Stimulated activated CD4-positive, alpha-beta T cell treated with anti-CD3 and anti-CD28 coated beads, Interleukin-1b, Interleukin-23, amount 100 ng/mL, for 48 hours (primary cell): ENCODE measurements around the gene APOL3.
"Not testable (repeated sequence)": the region's sequence is repeated elsewhere in the genome, so short reads cannot be mapped to it uniquely, and the experiment has no call there.

Experiments used
- DNase-seq: peaks from one replicate; pipeline ENCODE4 v3.0.0-alpha.2; 2020

Gene APOL3

GRCh38 chr22:36156515-36157419 is 3.8 kb downstream of the APOL3 start:
- DNase-seq, result peak; percentile 78

GRCh38 chr22:36156119-36156514 is 4.4 kb downstream of the APOL3 start:
- DNase-seq, result no peak

DNA sequence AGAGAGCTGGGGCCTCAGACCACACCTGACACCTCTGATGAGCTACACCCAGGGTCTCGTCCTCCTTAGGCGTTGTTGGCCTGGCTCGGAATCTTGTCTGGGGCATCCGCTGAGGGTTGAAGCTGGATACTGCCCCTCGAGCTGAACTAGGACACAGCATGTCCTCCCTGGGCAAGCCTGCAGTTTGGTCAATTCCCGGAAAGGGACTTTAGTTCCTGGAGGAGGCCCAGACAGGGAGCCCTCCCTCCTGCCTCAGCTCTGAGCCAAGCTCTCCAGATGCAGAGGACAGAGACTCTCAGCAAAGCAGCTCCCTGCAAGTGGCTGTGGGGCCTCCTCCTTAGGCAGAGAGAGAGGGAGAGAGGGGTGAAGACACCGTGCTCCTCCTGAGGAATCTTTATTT is 4.9 kb downstream of the APOL3 start:
- no peak for DNase-seq

DNA sequence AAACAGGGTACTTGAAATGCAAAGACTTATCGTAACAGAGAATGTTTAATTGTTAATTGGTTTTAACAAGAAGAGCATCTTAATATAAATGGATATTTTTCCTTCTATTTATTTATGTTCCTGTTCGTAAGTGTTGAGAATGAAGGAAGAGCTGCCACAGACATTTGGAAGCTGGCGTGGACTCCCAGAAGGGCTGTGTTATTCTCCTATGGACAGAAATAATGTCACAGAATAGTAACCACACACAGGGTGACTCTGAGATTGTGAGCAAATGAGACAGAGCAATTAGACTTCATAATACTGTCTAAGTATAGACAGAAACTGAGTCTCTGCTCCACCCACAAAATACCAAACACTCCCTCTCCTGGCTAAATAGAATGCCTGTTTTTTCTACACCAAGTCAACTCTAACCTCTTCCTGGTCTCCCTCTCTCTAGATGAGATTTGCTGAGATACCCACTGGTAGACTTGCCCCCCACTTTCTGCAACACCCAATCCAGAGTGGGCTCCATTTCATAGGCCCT is 6.1 kb downstream of the APOL3 start:
- DNase-seq, result no peak

GRCh38 chr22:36153501-36154422 is 6.8 kb downstream of the APOL3 start:
- no peak for DNase-seq

- DNase-seq, result not testable (repeated sequence)
Observed at GRCh38 chr22:36152821-36153220, 7.7 kb downstream of the APOL3 start.

GRCh38 chr22:36152088-36152487 is 8.5 kb downstream of the APOL3 start:
- no peak for DNase-seq

DNA sequence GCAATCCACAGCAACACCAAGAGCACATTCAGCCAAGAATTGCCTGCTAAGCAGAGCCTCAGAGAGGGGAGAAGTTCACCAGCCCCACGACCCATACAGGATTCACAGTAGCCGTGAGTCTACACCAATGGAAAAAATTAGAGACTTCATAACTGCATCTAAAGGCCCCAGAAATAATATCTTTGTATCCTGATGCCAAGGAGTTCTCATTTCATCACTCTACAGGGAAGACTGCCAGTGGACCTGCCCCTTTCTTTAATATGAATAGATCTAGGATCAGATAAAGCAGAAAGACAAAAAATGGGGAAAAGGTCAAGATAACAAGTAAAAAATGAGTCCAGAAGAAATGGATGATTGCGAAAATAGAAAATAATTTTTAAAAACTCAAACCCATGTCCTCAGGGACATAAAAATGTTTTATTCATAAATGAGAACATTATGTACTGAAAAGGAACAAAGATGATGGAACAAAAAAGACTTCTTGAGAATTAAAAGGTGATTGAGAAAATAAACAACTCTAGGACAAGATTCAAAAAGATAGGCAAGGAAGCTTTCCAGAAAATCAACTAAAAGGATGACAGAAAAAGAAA is 9.5 kb downstream of the APOL3 start:
- DNase-seq, result no peak

DNA sequence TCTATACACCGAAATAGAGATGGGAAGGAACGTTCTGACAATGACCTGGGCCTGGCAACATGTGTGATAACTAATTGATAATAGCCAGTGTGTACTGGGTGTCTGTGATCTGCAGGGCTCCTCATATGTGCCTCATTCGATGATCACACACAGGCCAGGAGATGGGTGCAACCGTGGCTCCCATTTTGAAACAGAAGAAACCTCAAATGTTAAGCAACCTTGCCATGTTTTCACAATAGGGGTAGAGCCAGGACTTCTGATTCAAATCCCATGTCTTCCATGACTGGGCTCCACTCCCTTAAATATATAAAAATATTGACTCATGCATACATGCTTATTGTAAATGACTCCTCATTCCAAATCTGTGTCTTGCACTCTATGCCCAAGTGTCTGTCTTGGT is 11.1 kb downstream of the APOL3 start:
- DNase-seq, result no peak

- no peak for DNase-seq
Observed at GRCh38 chr22:36148411-36148810, 12.1 kb downstream of the APOL3 start.

DNA sequence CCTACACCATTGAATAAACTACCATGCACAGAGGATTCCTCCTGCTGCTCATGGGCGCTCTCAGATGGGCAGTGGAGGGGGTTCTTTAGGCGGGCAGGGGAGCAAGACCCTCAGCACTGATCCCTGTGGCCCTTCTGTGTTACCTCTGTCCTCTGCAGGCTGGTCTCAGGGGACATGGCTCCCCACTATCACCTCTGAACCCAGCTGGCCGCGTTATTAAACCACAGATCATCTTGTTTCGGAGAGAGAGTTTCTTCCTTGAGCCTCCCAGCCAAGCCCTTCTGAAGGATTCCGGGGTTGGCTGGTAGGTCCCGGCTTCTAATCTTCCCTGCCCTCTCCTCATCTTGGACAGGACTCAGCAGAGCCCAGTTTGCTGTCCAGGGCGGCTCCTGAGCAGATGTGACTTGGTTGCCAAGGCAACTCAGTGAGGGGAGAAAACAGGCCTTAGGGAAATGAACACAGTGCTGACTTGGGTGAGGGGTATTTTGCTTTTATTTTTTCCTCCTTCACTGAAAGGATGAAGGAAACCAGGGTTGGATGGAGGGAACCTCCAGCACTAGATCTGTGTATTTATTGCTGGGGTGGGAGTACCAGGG is 13.3 kb downstream of the APOL3 start:
- DNase-seq, result no peak

GRCh38 chr22:36145881-36146280 is 14.7 kb downstream of the APOL3 start:
- no peak for DNase-seq

DNA sequence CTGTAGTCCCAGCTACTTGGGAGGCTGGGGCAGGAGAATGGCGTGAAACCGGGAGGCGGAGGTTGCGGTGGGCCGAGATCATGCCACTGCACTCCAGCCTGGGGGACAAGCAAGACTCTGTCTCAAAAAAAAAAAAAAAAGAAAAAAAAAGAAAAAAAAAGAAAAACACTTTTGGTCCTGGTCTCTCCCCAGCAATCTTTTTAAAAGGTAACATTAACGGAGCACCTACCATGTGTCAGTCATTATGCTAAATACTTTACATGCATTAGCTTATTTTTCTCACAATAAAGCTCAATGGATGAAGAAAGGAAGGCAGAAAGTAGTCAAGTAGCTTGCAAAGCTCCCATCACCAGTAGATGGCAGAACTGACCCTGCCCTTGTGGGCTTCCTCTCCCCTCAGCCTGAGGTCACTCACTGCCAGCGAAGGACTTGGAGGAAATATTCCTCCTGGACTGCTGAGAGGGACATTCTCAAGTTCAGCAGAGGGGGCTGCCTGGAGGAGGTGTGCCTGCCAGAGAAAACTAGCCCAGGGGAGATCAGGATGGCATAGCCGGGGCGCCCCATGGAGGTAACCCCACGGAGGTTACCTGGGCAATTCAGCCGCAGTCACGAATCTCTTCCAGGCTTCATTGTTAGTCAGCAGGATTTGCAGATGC is 15.5 kb downstream of the APOL3 start:
- no peak for DNase-seq

DNA sequence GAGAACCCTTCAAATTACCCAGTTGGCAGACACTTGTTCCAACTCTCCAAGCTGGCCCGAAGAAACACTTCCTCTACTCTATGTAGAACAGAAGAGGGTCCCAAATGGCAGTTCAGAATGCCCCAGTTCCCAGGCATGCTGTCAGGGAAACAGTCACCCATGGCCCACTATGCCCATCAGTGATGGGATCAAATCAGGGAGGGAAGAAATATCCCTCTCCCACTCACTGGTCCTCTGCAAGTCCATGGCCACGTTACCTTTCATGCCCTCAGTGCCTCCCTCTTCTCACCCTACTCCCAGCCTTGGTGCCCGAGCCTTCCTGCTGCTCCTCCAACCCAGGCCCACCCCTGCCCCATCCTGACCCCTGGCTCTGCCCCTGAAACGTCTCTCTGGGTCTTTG is 16.6 kb downstream of the APOL3 start:
- DNase-seq, result no peak

DNA sequence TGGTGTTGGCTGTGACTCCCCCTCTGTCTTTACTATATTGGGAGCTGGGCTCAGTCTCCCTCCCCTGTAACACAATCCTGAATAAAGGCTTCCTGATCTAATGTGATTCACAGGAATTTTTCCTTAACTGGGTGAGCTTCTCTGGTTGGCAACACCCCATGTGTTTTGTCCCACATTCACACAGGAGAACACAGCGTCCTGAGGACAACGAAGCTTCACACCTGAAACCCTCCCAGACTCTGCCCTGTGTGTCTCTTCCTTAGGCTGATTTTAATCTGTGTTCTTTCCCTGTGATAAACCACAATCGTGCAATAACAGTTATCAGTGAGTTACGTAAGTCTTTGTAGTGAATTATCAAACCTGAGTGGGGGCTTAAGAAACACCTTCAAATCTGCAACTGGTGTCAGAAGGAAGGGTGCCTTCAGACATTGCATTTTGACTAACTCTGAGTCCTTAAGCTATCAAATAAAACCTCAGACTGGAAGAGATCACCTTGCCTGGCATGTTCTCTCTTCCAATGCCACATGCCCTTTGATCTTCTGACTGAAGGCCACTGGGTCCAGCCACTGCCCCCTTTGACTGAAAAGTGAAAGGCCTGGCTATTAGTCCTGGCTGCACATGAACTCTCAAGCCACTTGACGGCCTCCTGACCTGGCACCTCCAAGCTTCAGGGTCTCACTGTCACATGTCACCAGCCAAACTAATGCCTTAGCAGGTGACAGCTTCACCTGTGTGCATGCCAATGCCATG is 17.3 kb downstream of the APOL3 start:
- no peak for DNase-seq

- no peak for DNase-seq
Observed at GRCh38 chr22:36141481-36141880, 19.1 kb downstream of the APOL3 start.

- not testable (repeated sequence) for DNase-seq
Observed at GRCh38 chr22:36138709-36139108, 21.8 kb downstream of the APOL3 start.

DNA sequence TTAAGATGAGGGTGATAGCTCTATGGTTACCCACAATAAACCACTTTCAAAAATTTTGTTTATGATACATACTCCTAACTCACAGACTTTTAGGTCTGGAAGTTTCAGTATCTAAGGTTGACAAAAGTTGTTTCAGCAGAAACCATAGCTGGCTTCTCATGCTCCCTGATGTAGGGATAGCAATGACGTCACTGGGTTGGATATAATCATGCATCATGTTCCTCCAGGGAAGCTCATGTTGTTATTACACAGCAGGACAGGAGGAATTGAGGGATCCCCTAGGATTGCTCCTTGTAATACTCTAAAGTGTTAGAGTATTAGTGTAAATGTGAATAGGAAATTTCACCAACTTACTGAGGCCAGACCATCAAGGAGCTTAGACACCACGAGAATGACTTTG is 23.6 kb downstream of the APOL3 start:
- no peak for DNase-seq

GRCh38 chr22:36136475-36136874 is 24.1 kb downstream of the APOL3 start:
- DNase-seq, result no peak

DNA sequence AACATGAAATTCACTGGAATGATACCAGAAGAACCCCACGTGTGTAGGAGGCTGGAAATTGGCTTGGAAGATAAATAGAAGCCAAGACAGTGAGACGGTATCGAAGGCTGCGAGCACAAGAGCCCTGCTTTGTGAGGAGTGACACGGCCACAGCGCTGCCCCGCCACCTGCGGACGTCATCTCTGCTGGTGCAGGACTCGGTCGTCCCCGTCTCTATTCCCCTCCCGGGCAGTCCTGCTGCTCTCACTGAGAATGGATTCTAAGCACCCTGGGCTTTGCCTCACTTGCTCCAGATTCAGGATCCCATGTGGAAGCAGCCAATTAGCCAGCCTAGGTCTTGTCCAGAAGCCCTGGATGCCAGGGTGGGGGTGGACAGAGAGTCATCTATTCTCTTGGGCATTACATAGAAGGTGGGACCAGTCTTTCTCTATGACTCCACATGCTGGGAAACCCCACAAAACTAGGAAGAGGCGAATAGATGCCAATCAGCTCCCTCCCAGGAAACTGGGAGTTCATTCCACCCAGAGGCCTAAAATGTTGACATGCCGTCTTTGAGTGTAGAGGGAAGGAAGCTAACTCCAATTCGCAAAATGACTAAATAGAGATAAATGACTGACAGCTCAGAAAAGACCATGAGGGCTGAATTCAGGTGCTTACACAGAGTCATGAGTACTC is 25.1 kb downstream of the APOL3 start:
- no peak for DNase-seq

DNA sequence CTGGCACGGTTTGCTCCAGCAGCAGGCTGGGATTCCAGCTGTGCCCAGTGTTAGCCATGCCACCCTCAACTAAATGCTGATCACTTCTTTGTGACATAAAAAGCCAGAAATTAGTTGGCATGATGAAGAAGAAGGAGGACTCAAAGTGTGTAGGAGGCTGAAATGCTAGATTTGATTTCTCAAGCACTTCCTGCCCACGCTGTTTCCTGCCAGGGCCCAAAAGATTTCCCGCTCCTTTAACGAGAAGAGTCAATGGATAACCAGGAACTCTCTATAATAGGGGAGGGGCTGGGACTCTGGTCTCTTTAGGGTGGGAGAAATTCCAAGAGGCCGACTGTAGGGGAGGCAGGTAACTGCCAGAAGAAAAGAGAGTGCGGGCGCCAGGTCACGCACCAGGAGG is 26.4 kb downstream of the APOL3 start:
- DNase-seq, result no peak
